Measurements from ENCODE around the gene EIF5. TPM values are rescaled to one million over a fixed set of nuclear protein-coding genes. Genes with fewer than 3 reads are reported as not detected.

EIF5 gene
- total RNA-seq, 1 experiment from 2014 or later, result 356 TPM

DNA sequence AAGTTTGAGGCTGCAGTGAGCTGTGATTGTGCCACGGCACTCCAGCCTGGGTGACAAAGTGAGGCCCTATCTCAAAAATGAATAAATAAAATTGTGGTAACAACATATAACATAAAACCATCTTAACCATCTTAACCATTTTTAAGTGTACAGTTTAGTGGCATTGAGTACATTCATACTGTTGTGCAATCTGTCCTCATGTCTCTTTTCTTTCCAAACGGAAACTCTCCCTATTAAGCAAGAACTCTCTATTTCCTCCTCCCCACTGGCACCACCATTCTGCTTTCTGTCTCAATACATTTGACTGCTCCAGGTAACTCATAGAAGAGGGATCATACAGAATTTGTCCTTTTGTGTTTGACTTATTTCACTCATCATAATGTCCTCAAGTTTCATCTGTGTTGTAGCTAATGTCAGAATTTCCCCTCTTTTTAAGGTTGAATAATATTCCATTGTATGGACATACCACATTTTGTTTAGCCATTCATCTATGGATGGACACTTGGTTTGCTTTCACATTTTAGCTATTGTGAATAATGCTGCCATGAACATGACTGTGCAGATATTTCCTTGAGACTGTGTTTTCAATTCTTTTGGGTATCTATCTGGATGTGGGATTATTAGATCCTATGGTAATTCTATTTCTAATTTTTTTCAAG is 46.8 kb downstream of the EIF5 start:
- H3K79me2 ChIP-seq (ENCODE audit: insufficient read depth, low read length), result peaks cover 1% of the 10 kb centered on the region; the same call in 1 of the 2 replicates
- Mint-ChIP-seq H3K9me3 (no peaks in the 10 kb centered on the region), H3K36me3 (ENCODE audit: insufficient read depth in 1 of 3, low read depth in 3 of 3) (no peaks in the 10 kb centered on the region; a peak in 1 of 7 replicates), H3K27ac (no peak overlapping the region), H3K27me3 (ENCODE audit: low read depth) (peaks cover 35% of the 10 kb centered on the region), H3K4me3 (no peak overlapping the region), H3K4me1 (peaks cover 10 to 16% of the 10 kb centered on the region in 2 experiments)
- H2BK20ac ChIP-seq (ENCODE audit: low read depth, low read length, poor library complexity, severe bottlenecking), result no peak overlapping the region
- H3K9ac ChIP-seq (ENCODE audit: extremely low read depth, insufficient read length, low read length), result no peak overlapping the region
- H4K91ac ChIP-seq (ENCODE audit: insufficient read length, low read depth, low read length), result no peak overlapping the region
- no peak overlapping the region for H3T11ph ChIP-seq (ENCODE audit: low read length)
- no peak overlapping the region for H3K4ac ChIP-seq (ENCODE audit: low read depth, low read length)
- H4K5ac ChIP-seq (ENCODE audit: insufficient read length, low read depth, low read length), result no peak overlapping the region
- no peak overlapping the region for H2AK5ac ChIP-seq (ENCODE audit: insufficient read length, low read length)
- H4K8ac ChIP-seq (replicated peaks; ENCODE audit: insufficient read length, low read depth, low read length), result no peak overlapping the region
- H3K9me3 ChIP-seq (ENCODE audit: control insufficient read depth, low read depth, low read length), result no peaks in the 10 kb centered on the region
- H3K56ac ChIP-seq (ENCODE audit: insufficient read length, low read depth, low read length), result no peak overlapping the region
- WGBS (ENCODE audit: extremely low coverage, insufficient read length, low lambda C conversion rate), result no CpG with 5 or more reads among the region's 2 CpGs
- peaks cover 6% of the 10 kb centered on the region for H3K23me2 ChIP-seq (ENCODE audit: insufficient read length, low read depth, low read length, poor library complexity, severe bottlenecking)
- no peaks in the 10 kb centered on the region for H4K20me1 ChIP-seq (ENCODE audit: control insufficient read depth, insufficient read depth, insufficient read length)
- no peak for DNase-seq
- H3K14ac ChIP-seq (ENCODE audit: insufficient read depth, low read length), result no peak overlapping the region
- H3K4me2 ChIP-seq (ENCODE audit: insufficient read depth, insufficient read length, low read length), result no peak overlapping the region
- H2BK15ac ChIP-seq (ENCODE audit: low read depth, low read length), result no peak overlapping the region
- no peak overlapping the region for H2BK5ac ChIP-seq (ENCODE audit: insufficient read length, low read length)
- H3K4me1 ChIP-seq (ENCODE audit: insufficient read depth, low read length), result no peaks in the 10 kb centered on the region
- H2BK12ac ChIP-seq (ENCODE audit: insufficient read length, low read depth, low read length), result no peak overlapping the region
- no peaks in the 10 kb centered on the region for H3K27me3 ChIP-seq (ENCODE audit: insufficient read depth, low read length)
- H3K27ac ChIP-seq (ENCODE audit: insufficient read length, low read depth, low read length), result no peak overlapping the region
- TF ChIP-seq, protein P1, sequence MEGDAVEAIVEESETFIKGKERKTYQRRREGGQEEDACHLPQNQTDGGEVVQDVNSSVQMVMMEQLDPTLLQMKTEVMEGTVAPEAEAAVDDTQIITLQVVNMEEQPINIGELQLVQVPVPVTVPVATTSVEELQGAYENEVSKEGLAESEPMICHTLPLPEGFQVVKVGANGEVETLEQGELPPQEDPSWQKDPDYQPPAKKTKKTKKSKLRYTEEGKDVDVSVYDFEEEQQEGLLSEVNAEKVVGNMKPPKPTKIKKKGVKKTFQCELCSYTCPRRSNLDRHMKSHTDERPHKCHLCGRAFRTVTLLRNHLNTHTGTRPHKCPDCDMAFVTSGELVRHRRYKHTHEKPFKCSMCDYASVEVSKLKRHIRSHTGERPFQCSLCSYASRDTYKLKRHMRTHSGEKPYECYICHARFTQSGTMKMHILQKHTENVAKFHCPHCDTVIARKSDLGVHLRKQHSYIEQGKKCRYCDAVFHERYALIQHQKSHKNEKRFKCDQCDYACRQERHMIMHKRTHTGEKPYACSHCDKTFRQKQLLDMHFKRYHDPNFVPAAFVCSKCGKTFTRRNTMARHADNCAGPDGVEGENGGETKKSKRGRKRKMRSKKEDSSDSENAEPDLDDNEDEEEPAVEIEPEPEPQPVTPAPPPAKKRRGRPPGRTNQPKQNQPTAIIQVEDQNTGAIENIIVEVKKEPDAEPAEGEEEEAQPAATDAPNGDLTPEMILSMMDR (conservative IDR thresholded peaks at IDR 0.05), result no peak
- no peak overlapping the region for H2AFZ ChIP-seq (ENCODE audit: low read length)
- H3K23ac ChIP-seq (ENCODE audit: insufficient read length, low read depth, low read length), result no peak overlapping the region
- H2BK120ac ChIP-seq (ENCODE audit: low read depth, low read length, poor library complexity, severe bottlenecking), result no peak overlapping the region
- no peak overlapping the region for H3K18ac ChIP-seq (ENCODE audit: insufficient read length, low read depth, low read length)
- no peaks in the 10 kb centered on the region for H3K79me1 ChIP-seq (ENCODE audit: insufficient read depth, low read depth, low read length, poor library complexity, severe bottlenecking)

Measured in H9 (cell line).